GM19455 (cell line): ENCODE measurements around the gene FAAP20.
A peak's percentile ranks its signal among the peaks of the same experiment; 100 is the strongest.

ENCODE experiments used
- ATAC-seq: cut with Tn5 transposase; IDR thresholded peaks from one replicate; pipeline ENCODE4 v1.9.1; 2021; ENCODE audit not compliant: unreplicated experiment

The FAAP20 gene

DNA sequence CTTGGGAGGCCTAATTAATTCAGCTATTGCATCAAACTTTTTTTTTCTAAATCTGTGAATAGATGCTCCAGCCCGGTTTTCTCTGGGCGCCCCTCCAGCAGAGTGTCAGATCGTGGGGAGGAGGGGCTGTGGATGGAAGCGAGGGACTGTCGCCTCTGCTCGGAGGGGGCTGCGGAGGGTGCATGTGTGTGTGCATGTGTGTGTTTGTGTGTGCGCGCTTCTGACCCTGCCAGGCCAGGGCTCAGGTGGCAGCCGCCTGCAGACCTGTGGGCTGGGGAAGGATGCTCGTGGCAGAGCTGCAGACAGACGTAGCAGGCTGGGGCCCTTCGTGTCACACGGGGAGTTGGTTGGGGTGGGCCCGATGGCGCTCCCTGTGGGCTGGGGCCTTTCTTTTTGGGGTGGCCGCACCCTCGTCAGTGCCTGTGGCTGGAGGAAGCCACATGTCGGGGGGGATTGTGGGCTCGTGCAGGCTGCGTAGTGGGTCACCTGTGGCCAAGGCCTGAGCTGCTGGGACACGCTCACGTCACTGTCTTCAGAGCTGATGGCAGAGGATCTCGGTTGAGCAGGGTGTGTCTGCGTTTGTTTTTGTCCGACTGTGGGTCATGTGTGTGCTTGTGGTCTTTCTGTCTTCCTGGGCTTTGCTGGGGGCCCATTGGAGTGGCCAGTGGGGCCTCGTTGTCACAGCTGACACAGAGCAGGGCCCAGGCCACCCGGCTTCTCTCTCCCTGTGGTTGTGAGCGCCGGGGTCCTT is 36.4 kb upstream of the FAAP20 start:
- ATAC-seq = no peak

DNA sequence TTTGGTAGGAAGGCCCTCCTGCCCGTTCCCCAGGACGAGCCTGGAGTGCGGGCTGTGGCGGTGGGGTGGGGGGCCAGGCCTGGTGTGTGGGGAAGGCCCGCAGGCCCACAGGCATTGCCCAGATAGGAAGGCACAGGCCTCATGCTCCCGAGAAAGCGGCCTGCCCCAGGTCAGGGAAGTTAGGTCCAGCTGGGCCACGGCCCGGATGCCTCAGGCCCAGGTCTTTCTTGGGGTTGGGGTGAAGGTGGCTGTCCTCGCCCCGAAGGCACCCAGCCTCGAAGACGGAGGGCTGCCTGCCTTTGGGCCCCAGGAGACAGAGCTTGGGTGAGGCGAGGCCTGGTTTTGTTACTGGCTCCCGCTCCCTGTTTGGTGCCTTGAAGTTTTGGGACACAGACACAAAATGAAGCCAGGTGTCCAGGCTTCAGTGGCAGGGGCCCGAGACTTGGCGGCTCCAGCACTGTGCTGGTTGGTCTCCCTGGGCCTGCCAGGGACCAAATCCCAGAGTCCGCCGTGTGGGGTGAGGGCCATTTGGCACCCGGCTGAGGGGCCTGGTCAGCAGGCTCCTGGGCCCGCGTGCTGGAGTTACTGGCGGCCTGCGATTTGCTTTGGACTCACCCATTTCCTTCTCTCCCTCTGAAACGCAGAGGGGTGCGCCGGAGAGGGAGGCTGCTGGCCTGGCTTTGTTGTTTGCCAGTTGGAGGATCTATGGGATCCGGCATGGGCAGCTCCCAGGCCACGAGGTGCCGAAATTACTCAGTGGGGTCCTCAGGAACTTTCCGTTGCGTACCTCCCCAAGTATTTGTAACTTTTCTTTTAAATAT is 35.5 kb upstream of the FAAP20 start:
- ATAC-seq = no peak

DNA sequence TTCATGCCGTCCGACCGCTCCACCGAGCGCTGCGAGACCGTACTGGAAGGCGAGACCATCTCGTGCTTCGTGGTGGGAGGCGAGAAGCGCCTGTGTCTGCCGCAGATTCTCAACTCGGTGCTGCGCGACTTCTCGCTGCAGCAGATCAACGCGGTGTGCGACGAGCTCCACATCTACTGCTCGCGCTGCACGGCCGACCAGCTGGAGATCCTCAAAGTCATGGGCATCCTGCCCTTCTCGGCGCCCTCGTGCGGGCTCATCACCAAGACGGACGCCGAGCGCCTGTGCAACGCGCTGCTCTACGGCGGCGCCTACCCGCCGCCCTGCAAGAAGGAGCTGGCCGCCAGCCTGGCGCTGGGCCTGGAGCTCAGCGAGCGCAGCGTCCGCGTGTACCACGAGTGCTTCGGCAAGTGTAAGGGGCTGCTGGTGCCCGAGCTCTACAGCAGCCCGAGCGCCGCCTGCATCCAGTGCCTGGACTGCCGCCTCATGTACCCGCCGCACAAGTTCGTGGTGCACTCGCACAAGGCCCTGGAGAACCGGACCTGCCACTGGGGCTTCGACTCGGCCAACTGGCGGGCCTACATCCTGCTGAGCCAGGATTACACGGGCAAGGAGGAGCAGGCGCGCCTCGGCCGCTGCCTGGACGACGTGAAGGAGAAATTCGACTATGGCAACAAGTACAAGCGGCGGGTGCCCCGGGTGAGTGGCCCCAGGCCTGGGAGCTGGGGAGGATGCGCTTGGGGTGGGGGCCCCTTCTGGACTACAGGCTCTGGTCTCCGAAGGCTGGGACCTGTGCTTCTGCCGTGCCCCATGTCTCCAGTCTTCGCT is 34.7 kb upstream of the FAAP20 start:
- ATAC-seq = no peak

DNA sequence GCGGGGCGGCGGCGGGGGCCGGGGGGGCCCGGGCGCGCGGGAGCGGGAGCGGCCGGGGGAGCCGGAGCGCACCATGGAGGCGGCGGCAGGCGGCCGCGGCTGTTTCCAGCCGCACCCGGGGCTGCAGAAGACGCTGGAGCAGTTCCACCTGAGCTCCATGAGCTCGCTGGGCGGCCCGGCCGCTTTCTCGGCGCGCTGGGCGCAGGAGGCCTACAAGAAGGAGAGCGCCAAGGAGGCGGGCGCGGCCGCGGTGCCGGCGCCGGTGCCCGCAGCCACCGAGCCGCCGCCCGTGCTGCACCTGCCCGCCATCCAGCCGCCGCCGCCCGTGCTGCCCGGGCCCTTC is 34.1 kb upstream of the FAAP20 start:
- ATAC-seq = no peak

- no peak for ATAC-seq
These were observed 33.6 kb upstream of the FAAP20 start, which contains the start of gene SKI for GRCh38 chr1:2228157-2228594. Gene SKI (plus strand): TSS chr1:2228319. CDS start chr1:2228767, 448 bp downstream.

GRCh38 chr1:2227346-2228156 is 33.0 kb upstream of the FAAP20 start:
- ATAC-seq = peak; percentile 76

DNA sequence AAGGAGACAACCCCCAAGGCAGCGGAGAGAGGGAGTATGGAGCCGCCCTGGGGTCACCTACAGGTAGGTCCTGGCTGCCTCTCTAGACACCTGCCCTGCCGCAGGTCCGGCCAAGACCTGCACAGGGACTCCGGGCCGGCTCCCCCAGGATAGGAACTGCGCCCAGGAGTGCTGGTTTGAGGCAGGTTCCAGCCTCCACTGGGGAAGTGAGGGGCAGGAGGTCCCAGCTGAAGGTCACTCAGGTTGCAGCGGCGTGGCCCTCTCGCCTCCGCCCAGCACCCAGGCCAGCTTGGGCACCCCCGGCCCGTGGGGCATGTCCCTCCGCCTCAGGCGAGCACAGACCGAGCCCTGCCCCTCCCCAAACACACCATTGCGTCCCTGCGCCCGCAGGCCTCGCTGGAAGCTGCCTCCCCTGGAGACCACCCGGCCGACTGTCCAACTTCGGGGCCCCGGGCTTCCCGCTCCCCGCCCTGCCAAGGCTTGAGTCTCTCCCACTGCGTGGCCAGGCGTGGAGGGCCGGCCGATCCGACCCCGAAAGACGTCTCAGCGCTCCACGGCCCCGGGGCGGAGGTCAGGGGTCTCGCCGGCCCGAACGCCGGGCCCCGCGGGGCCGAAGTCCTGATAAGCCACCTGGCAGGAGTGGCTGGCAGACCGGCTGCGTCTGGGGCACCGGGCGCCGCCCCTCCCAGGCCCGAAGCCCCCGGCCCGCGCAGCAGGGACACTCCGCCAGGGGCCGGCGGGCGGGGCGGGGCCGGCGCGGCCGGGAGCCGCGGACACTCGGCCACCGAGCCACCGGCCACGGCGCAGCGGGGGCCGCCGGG is 32.2 kb upstream of the FAAP20 start:
- peak; percentile 12 for ATAC-seq

- no peak for ATAC-seq
These were observed 30.3 kb upstream of the FAAP20 start for GRCh38 chr1:2224631-2225428.

DNA sequence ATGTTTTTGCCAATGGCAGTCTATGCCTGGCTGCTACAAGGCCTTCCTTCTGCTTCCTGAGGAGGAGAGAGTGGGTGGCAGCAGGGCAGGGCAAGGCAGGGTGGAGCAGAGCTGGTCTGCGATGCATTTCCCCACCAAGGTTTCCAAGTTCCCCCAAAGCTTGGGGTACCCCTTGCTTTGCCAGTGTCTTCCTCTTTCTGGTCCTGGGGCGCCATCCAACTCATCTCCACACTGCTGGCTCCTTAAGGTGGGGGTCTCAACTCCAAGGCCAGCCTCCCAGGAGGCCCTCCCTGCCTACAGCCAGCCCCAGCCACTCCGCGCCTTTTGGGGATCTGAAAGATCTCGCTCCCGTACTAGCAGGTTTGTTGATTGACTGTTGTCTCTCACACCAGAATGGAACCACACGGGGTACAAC is 29.6 kb upstream of the FAAP20 start:
- ATAC-seq = no peak

DNA sequence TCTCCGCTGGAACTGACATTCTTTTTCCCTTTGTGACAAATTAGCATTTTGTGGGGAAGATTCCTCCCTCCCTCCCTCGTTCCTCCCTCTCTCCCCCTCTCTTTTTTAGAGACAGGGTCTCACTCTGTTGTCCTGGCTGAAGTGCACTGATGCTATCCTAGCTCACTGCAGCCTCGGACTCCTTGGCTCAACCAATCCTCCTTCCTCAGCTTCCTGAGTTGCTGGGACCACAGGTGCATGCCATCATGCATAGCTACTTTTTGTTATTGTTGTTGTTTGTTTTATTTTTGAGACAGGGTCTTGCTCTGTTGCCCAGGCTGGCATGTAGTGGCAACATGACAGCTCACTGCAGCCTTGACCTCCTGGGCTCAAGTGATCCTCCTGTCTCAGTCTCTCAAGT is 26.7 kb upstream of the FAAP20 start:
- ATAC-seq = no peak

DNA sequence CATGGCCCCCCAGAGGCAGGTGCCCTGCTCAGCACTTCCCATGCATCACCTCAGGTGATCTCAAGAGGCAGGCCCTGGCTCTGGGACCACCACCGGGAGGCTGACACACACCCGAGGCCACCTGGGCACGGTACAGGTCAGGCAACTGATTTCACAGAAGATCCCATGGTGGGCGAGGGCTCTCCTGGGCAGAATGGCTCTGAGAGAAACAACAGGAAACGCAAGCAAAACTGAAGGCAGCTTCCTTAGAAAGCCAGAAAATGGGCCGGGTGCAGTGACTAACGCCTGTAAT is 22.1 kb upstream of the FAAP20 start:
- no peak for ATAC-seq

DNA sequence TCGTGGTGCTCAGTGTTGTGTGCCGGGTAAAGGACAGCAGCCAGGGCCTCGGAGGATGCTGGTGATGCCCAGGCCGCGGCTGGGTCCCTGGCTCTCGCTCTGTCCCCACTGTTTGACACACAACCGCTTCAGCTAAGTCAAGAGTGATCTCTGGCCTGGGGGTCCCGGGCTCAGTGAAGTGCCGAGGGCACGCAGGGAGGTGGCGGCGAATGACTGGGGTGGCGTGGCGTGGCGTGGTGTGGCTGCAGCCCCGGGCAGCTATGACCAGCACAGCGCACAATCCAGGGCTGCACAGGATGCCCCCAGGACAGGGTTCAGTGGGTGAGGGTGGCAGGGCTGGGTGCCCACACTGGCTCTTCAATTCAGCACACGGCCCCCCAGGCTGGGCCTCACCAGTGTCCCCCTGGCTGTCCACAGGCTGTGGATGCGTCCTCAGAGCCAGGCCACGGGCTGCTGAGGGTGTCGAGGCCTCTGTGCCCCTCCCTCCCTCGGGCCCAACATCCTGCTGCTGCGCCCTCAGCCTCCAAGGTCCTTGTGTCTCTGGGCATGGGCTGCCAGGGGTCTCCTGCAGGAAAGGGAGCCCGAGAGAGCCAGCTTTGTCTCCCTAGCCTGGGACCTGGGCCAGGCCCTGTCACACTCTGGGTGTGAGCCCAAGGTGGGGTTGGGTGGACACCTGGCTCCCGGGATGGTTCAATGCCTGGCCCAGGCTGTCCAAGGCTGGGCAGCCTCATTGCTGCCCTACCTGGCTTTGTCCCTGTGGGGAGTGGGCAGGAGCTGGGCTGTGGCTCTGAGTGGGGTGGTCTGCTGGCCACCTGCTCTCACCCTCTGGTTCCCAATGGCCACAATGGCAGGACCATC is 21.6 kb upstream of the FAAP20 start:
- no peak for ATAC-seq

- ATAC-seq = no peak
These were observed 20.8 kb upstream of the FAAP20 start for GRCh38 chr1:2215329-2215728.

- no peak for ATAC-seq
These were observed 20.1 kb upstream of the FAAP20 start for GRCh38 chr1:2214541-2215241.

DNA sequence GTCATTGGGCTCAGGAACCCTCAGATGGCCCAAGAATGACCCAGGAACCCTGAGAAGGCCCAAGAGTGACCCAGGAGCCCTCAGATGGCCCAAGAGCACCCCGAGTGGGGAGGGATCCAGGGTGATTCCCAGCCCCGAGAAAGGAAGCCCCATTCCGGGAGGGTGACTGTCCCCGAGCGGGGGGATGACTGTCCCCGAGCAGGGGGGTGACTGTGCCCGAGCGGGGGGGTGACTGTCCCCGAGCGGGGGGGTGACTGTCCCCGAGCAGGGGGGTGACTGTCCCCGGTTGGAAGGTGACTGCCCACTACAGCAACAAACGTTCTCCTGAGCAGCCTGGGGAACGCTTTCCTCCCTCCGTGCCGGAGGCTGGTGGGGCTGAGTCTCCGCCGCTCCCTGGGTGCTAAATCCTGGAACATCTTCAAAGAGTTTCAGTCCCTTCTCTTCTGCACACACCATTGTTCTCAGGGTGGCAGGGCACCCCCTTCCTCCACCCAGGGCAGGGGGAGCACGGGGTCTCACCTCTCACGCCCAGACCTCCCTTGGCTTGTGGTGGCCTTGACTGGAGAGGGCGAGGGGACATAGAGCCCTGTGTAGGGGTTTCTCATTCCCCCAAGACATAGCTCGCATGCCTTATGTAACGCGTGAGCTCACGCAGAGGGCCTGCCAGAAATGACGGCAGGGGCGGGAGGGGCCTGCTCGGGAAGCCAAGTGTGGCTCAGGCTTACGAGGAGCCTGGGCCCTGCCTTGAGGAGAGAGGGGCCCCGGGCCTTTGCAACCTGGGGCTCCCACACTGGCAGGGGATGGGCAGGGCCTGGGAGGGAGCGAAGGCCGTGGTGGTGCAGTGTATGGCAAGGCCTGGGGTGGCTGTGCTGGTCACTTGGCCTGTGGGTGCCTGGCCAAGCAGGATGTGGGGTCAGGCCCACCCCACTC is 19.3 kb upstream of the FAAP20 start:
- no peak for ATAC-seq
